Measurements from ENCODE around the gene RNF149. TPM values are rescaled to one million over a fixed set of nuclear protein-coding genes. Genes with fewer than 3 reads are reported as not detected.
"Not testable (repeated sequence)": the region's sequence is repeated elsewhere in the genome, so short reads cannot be mapped to it uniquely, and the experiment has no call there.

The RNF149 gene
- total RNA-seq, 1 donor from 2014 or later: 27.4 TPM

DNA sequence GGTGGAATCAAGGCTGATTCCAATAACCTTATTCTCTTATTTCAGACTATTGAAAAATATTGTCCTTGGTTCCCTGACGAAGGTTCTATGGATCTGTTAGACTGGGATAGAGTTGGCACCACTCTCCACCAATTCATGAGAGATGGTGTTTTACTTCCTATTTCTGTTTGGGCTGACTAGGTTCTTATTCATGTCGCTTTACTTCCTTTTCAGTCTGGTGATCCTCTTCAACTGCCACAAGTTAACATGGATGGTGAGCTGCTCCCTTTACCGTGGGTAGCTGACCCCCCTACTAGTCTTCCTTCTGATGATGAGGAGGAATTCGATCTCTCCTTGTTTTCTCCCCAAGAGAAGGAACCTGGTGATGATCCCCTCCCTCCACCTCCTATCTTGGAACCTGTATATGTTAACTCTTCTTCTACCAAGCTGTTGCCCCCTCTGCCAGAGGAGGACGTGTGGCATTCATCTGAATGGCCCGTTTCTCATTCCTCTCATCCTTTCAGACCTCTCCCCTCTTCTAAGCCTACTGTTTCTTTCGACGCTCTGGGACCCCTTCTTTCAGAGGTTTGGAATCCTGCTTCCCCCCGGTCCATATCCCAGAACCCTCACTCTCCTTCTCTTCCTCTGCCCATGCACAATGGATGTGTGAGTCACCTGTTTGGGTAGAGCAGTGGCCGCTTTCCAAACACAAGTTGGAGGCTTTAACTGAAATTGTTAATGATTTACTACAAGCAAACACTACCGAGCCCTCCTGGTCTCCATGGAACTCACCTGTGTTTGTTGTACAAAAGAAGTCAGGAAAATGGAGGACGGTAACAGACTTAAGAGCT is 69.4 kb downstream of the RNF149 start:
- no peaks in the 10 kb centered on the region for H3K27me3 Mint-ChIP-seq (ENCODE audit: low read depth)
- peaks cover 2% of the 10 kb centered on the region for H3K9me3 Mint-ChIP-seq
- no peaks in the 10 kb centered on the region for H3K4me1 Mint-ChIP-seq
- no peak overlapping the region for H3K4me3 Mint-ChIP-seq
- no peak overlapping the region for H3K27ac Mint-ChIP-seq (ENCODE audit: unreplicated experiment)
- DNase-seq (ENCODE audit: low read depth, low spot score): no peak
- H3K36me3 Mint-ChIP-seq (ENCODE audit: low read depth): peaks cover 3% of the 10 kb centered on the region
- TF ChIP-seq CTCF (conservative IDR thresholded peaks at IDR 0.05): no peak

GRCh38 chr2:101237944-101238343 is 70.6 kb downstream of the RNF149 start:
- not testable (repeated sequence) for H3K27ac Mint-ChIP-seq (ENCODE audit: unreplicated experiment); H3K36me3 Mint-ChIP-seq (ENCODE audit: low read depth); H3K27me3 Mint-ChIP-seq (ENCODE audit: low read depth); DNase-seq (ENCODE audit: low read depth, low spot score); H3K4me1 Mint-ChIP-seq; H3K9me3 Mint-ChIP-seq; H3K4me3 Mint-ChIP-seq

DNA sequence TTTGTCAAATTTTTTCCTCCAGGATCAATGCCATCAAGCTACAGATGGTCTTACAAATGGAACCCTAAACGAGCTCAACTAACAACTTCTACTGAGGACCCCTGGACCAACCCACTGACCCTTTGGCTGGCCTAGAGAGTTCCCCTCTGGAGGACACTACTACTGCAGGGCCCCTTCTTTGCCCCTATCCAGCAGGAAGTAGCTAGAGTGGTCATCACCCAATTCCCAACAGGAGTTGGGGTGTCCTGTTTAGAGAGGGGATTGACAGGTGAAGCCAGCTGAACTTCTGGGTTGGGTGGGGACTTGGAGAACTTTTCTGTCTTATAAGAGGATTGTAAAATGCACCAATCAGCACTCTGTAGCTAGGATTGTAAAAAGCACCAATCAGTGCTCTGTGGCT is 72.5 kb downstream of the RNF149 start:
- H3K4me1 Mint-ChIP-seq; DNase-seq (ENCODE audit: low read depth, low spot score); H3K27me3 Mint-ChIP-seq (ENCODE audit: low read depth); H3K27ac Mint-ChIP-seq (ENCODE audit: unreplicated experiment); H3K9me3 Mint-ChIP-seq; H3K4me3 Mint-ChIP-seq; H3K36me3 Mint-ChIP-seq (ENCODE audit: low read depth): not testable (repeated sequence)

- no peaks in the 10 kb centered on the region for H3K4me1 Mint-ChIP-seq
- no peak for DNase-seq (ENCODE audit: low read depth, low spot score)
- H3K4me3 Mint-ChIP-seq: no peak overlapping the region
- H3K9me3 Mint-ChIP-seq: peaks cover 4% of the 10 kb centered on the region
- H3K36me3 Mint-ChIP-seq (ENCODE audit: low read depth): no peaks in the 10 kb centered on the region
- no peaks in the 10 kb centered on the region for H3K27me3 Mint-ChIP-seq (ENCODE audit: low read depth)
- TF ChIP-seq CTCF (conservative IDR thresholded peaks at IDR 0.05): no peak
- no peak overlapping the region for H3K27ac Mint-ChIP-seq (ENCODE audit: unreplicated experiment)
Measured at GRCh38 chr2:101234169-101234938, 74.1 kb downstream of the RNF149 start.

DNA sequence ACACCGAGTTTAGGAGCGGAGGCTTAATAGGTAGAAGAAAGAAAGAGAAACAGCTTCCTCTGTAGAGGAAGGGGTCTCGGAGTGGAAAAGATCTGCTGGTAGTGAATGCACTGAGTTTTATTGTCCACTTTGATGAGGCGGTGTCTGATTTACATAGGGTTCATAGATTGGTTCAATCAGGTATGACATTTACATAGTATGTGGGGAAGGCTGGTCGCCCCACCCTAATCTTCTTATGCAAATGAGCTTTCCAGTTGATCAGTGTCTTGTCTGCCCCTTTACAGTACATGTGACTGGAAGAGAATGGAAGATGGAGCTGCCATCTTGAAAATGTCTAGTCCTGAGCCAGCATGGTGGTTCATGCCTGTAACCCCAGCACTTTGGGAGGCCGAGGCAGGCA is 75.7 kb downstream of the RNF149 start:
- no peak for TF ChIP-seq CTCF (conservative IDR thresholded peaks at IDR 0.05)
- Mint-ChIP-seq H3K27ac (ENCODE audit: unreplicated experiment) (no peak overlapping the region), H3K4me3 (no peak overlapping the region), H3K27me3 (ENCODE audit: low read depth) (no peaks in the 10 kb centered on the region), H3K4me1 (no peaks in the 10 kb centered on the region), H3K9me3 (peaks cover 3% of the 10 kb centered on the region), H3K36me3 (ENCODE audit: low read depth) (no peaks in the 10 kb centered on the region)
- no peak for DNase-seq (ENCODE audit: low read depth, low spot score)

DNA sequence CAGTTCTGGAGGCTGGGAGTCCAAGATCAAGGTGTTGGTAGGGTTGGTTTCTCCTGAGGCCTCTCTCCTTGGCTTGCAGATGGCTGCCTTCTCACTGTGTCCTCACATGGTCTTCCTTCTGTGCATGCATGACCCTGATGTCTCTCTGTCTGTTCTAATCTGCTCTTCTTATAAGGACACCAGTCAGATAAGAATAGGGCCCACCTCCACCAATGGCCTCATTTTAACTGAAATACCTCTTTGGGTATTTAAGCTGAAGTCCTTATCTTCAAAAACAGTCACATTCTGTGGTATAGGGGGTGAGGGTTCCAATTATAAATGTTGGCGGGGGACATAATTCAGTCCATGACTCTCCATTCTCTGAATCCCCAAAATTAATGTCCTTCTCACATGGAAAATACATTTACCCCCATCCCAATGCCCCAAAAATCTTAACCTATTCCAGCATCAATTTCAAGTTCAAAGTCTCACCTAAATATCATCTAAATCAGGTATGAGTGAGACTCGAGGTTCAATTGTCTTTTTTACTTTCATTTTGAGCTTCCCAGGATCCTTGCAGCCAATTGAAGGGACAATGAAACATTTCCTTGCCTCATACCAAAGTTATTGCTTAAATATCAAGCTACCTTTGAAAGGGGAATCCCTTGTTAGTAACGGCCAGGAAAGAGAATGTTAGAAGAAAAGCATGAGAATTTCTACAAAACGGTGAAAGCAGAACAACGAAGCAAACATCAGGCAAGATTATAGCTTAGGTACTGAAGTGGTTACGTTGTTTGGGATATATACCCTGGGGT is 76.4 kb downstream of the RNF149 start:
- Mint-ChIP-seq H3K4me1 (no peaks in the 10 kb centered on the region), H3K36me3 (ENCODE audit: low read depth) (no peaks in the 10 kb centered on the region), H3K27ac (ENCODE audit: unreplicated experiment) (no peak overlapping the region), H3K4me3 (no peak overlapping the region), H3K27me3 (ENCODE audit: low read depth) (no peaks in the 10 kb centered on the region), H3K9me3 (peaks cover 2% of the 10 kb centered on the region)
- no peak for TF ChIP-seq CTCF (conservative IDR thresholded peaks at IDR 0.05)
- DNase-seq (ENCODE audit: low read depth, low spot score): no peak
